GM19193 (cell line): ENCODE measurements around the gene DUSP1.

Source experiments
- POLR2A ChIP-seq: IDR thresholded peaks from 4 replicates; pipeline ENCODE4 v1.6.1; 2011; ENCODE audit not compliant: insufficient read depth, insufficient read length; ENCODE audit errors: extremely low read depth

DUSP1 gene

GRCh38 chr5:172801179-172801671 is 30.2 kb upstream of the DUSP1 start:
- no peak for TF ChIP-seq POLR2A

- no peak for TF ChIP-seq POLR2A
Measured at GRCh38 chr5:172800088-172800551, 29.1 kb upstream of the DUSP1 start.

- no peak for TF ChIP-seq POLR2A
Measured at GRCh38 chr5:172799416-172799815, 28.4 kb upstream of the DUSP1 start.

GRCh38 chr5:172798422-172799215 is 27.6 kb upstream of the DUSP1 start:
- no peak for TF ChIP-seq POLR2A

- TF ChIP-seq POLR2A = no peak
Measured at GRCh38 chr5:172797771-172798191, 26.8 kb upstream of the DUSP1 start.

GRCh38 chr5:172796306-172796705 is 25.3 kb upstream of the DUSP1 start:
- no peak for TF ChIP-seq POLR2A

GRCh38 chr5:172795318-172795977 is 24.5 kb upstream of the DUSP1 start:
- TF ChIP-seq POLR2A = no peak

GRCh38 chr5:172793577-172794488 is 22.8 kb upstream of the DUSP1 start:
- TF ChIP-seq POLR2A = no peak

GRCh38 chr5:172792701-172793570 is 21.9 kb upstream of the DUSP1 start:
- TF ChIP-seq POLR2A = no peak

GRCh38 chr5:172791726-172792445 is 20.9 kb upstream of the DUSP1 start:
- TF ChIP-seq POLR2A = no peak

GRCh38 chr5:172791286-172791685 is 20.3 kb upstream of the DUSP1 start:
- no peak for TF ChIP-seq POLR2A

GRCh38 chr5:172790496-172790889 is 19.5 kb upstream of the DUSP1 start:
- TF ChIP-seq POLR2A = no peak
